Measurements from ENCODE around the gene PCSK7. TPM values are rescaled to one million over a fixed set of nuclear protein-coding genes. Genes with fewer than 3 reads are reported as not detected.

The PCSK7 gene
- total and polyA plus RNA-seq, 10 of the 15 experiments (the other 5 are each of a cell fraction or from before 2014, with no cell fraction given) = 5.5 to 81.5 (median 51.6) TPM

GRCh38 chr11:117178210-117179034 lies 53.5 kb downstream of the PCSK7 start, which contains the start of gene SIDT2 (continued):
- TF ChIP-seq SREBF1 (IDR thresholded peaks at IDR 0.05; ENCODE audit: low read length) (no peak), IRF3 (IDR thresholded peaks at IDR 0.05) (no peak), MLLT1 (IDR thresholded peaks at IDR 0.05) (no peak), ZNF217 (IDR thresholded peaks at IDR 0.05) (no peak), HSF1 (IDR thresholded peaks at IDR 0.05; ENCODE audit: low read depth, low read length) (no peak), POU2F2 (IDR thresholded peaks at IDR 0.05; ENCODE audit: borderline replicate concordance, low read depth, low read length) (peak; percentile 54; the same call in 1 of the 3 replicates), KDM1A (IDR thresholded peaks at IDR 0.05; ENCODE audit: borderline replicate concordance) (no peak), CBX3 (IDR thresholded peaks at IDR 0.05; ENCODE audit: borderline replicate concordance, low read depth) (no peak), ESRRA (IDR thresholded peaks at IDR 0.05; ENCODE audit: low read length) (no peak), STAT3 (IDR thresholded peaks at IDR 0.05; ENCODE audit: low read depth, low read length) (no peak), YBX1 (IDR thresholded peaks at IDR 0.05) (no peak), SMAD1 (IDR thresholded peaks at IDR 0.05; ENCODE audit: low read depth, partially characterized antibody) (no peak), SP1 (IDR thresholded peaks at IDR 0.05; ENCODE audit: low read depth, low read length) (peak; percentile 80), ZNF24 (IDR thresholded peaks at IDR 0.05) (no peak), NFXL1 (IDR thresholded peaks at IDR 0.05; ENCODE audit: borderline replicate concordance) (peak; percentile 72; the same call in 1 of the 2 replicates), USF1 (IDR thresholded peaks at IDR 0.05; ENCODE audit: borderline replicate concordance, extremely low read length, insufficient read depth, low read depth, low read length) (no peak), SMAD5 (IDR thresholded peaks at IDR 0.05; ENCODE audit: low read depth) (no peak), ZNF687 (IDR thresholded peaks at IDR 0.05) (peak; percentile 47), MEF2B (IDR thresholded peaks at IDR 0.05; ENCODE audit: partially characterized antibody, poor library complexity, severe bottlenecking) (no peak), MEF2A (IDR thresholded peaks at IDR 0.05; ENCODE audit: insufficient read depth, low read depth, low read length) (no peak), ZSCAN29 (IDR thresholded peaks at IDR 0.05) (no peak), NR2F1 (conservative IDR thresholded peaks at IDR 0.05) (0 out of 2 replicates have a peak, but pooled peaks have one; percentile 19)

All from GM12878 (cell line).